Measurements from ENCODE around the gene MPDU1.

The MPDU1 gene

GRCh38 chr17:7583253-7584109, at the start of gene MPDU1:
MPDU1 (plus strand) TSS chr17:7583852; CDS start chr17:7583863, 11 bp downstream.
- peak; percentile 95 for DNase-seq (ENCODE audit: low spot score)

GRCh38 chr17:7538050-7538449, 45.6 kb upstream of the MPDU1 start:
- no peak for DNase-seq (ENCODE audit: low spot score)

GRCh38 chr17:7538891-7539545, 44.6 kb upstream of the MPDU1 start:
- no peak for DNase-seq (ENCODE audit: low spot score)

- no peak for DNase-seq (ENCODE audit: low spot score)
Observed at GRCh38 chr17:7541074-7541621, 42.5 kb upstream of the MPDU1 start.

- no peak for DNase-seq (ENCODE audit: low spot score)
Observed at GRCh38 chr17:7544911-7545310, 38.7 kb upstream of the MPDU1 start.

- DNase-seq (ENCODE audit: low spot score): no peak
Observed at GRCh38 chr17:7548585-7549400, 34.9 kb upstream of the MPDU1 start, which contains the start of gene TNFSF12. TNFSF12 (plus strand) TSS chr17:7549058; CDS start chr17:7549154, 96 bp downstream.

- DNase-seq (ENCODE audit: low spot score): no peak
Observed at GRCh38 chr17:7549401-7550055, 34.1 kb upstream of the MPDU1 start.

GRCh38 chr17:7550344-7550743, 33.3 kb upstream of the MPDU1 start:
- no peak for DNase-seq (ENCODE audit: low spot score)

GRCh38 chr17:7551396-7551795, 32.3 kb upstream of the MPDU1 start:
- no peak for DNase-seq (ENCODE audit: low spot score)

- DNase-seq (ENCODE audit: low spot score): no peak
Observed at GRCh38 chr17:7552621-7553051, 31.0 kb upstream of the MPDU1 start.

- DNase-seq (ENCODE audit: low spot score): no peak
Observed at GRCh38 chr17:7553356-7553755, 30.3 kb upstream of the MPDU1 start.

- no peak for DNase-seq (ENCODE audit: low spot score)
Observed at GRCh38 chr17:7555320-7555948, 28.2 kb upstream of the MPDU1 start.

- DNase-seq (ENCODE audit: low spot score): no peak
Observed at GRCh38 chr17:7556627-7557026, 27.0 kb upstream of the MPDU1 start.

GRCh38 chr17:7557147-7557764, 26.4 kb upstream of the MPDU1 start:
- no peak for DNase-seq (ENCODE audit: low spot score)

GRCh38 chr17:7557775-7558543, 25.7 kb upstream of the MPDU1 start:
- DNase-seq (ENCODE audit: low spot score): no peak

- DNase-seq (ENCODE audit: low spot score): no peak
Observed at GRCh38 chr17:7558544-7559319, 24.9 kb upstream of the MPDU1 start, which contains the start of gene TNFSF13. TNFSF13 (plus strand) TSS chr17:7558750; CDS start chr17:7559040, 290 bp downstream.

- DNase-seq (ENCODE audit: low spot score): no peak
Observed at GRCh38 chr17:7559320-7560171, 24.1 kb upstream of the MPDU1 start.
